NCI-H510A treated with DMSO at 0.1 percent for 48 hours (cell line): ENCODE measurements around the gene GLYR1.

Experiments
- DNase-seq: peaks from one replicate; lab custom pipeline; 2025; lab: John Stamatoyannopoulos, UW

GLYR1 gene

DNA sequence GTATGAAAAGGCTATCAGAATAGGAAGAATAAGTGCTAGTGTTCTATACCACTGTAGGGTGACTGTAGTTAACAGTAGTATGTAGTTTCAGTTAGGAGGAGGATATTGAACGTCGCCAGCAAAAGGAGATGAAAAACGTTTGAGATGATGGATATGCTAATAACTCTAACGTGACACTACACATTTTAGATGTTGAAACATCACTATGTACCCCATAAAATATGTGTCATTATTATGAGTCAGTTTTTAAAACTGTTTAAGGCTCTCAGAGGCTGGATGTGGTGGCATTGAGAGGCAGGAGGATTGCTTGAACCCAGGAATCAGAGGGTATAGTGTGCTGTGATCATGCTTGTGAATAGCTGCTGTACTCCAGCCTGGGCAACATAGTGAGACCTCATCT, 32.0 kb upstream of the GLYR1 start:
- DNase-seq, result no peak

DNA sequence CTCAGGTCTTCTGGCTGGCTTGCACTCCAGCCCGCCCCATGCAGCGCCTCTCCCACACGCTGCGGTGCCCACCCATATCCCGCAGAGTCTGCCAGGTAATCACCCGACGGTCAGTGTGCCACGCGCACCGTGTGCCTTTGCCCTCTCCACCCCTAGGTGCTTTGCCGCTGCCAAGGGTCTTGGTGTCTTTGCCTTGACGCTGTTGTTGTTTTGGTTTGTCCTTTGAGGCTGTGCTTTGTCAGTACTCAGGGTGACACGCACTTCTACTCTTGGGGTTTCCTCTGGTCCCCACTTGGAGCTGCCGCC, 30.2 kb upstream of the GLYR1 start:
- DNase-seq, result no peak

DNA sequence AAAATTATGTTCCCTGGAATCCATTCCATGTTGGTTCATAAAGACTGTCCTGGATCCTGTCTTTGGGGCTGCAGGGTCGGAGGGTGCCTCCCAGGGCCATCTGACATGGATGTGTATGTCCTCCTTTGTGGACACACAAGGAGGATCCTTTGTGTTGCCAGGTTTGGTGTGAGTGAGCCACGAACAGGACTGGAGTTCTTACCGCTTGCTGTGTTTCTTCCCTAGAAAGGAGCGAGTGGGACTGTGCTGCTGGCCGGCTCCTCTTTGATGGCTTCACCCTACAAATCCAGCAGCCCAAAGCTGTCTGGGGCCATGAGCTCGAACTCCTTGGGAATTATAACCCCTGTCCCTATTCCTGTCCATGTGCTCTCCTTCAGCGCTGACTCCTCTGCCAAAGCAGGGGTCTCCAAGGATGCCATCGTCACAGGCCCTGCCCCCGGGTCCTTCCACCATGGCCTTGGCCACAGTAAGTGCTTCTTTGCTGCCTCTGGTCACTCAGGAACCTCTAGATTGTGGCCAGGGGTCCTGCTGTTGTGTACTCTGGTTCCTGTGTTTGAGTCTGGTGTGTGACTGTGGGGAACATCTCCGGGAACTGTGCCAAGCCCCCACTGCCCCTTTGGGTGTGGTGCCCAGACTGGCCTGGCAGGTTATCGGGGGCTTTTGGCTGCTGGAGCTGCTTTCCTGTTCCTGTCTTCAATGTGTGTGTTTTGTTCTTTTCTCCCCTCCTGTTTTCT, 29.7 kb upstream of the GLYR1 start:
- no peak for DNase-seq

DNA sequence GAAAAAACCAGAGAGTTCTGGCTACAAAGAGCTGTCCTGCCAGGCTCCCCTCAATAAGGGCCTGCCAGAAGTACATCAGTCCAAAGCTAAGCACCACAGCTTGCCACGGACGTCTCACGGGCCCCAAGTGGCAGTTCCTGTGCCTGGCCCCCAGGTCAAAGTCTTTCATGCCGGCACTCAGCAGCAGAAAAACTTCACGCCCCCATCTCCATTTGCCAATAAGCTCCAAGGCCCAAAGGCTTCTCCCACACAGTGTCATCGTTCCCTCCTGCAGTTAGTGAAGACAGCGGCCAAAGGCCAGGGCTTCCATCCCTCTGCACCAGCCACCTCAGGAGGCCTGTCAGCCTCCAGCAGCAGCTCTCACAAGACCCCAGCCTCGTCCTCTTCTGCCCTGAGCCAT, 27.6 kb upstream of the GLYR1 start:
- DNase-seq, result no peak

DNA sequence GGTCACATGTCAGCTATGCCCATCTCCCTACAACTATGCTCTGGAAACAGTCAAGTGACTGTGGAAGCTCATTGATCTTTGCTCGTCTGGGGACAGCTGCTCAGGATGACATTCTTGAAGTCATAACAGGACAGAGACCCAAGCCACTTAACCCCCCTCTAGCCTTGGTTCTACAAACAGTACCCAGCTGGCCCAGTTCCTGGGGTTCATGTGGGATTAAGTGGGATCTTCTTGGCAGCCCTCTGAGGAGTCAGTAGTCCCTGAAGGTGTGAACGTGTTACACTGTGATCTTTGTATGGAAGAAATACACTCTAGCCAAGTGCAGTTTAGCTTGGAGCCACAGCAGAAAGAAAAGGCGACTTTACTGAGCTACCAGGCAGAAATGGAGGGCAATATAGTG, 26.0 kb upstream of the GLYR1 start:
- no peak for DNase-seq

DNA sequence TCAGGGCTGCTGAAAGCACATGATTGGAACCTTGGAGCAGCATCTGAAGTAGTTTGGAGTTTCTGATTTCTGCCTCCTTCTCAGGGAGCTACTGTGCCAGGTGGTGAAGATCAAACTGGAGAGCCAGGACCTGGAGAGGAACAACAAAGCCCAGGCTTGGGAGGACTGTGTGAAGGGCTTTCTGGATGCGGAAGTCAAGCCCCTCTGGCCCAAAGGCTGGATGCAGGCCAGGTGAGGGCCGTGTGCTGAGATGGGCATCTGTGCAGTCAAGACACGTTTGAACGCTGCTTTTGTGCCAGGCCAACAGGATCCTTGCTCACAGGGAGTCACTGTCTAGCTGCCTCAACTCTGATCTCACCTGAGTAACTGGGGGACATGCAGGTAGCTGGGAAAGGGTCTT, 24.0 kb upstream of the GLYR1 start:
- DNase-seq, result no peak

DNA sequence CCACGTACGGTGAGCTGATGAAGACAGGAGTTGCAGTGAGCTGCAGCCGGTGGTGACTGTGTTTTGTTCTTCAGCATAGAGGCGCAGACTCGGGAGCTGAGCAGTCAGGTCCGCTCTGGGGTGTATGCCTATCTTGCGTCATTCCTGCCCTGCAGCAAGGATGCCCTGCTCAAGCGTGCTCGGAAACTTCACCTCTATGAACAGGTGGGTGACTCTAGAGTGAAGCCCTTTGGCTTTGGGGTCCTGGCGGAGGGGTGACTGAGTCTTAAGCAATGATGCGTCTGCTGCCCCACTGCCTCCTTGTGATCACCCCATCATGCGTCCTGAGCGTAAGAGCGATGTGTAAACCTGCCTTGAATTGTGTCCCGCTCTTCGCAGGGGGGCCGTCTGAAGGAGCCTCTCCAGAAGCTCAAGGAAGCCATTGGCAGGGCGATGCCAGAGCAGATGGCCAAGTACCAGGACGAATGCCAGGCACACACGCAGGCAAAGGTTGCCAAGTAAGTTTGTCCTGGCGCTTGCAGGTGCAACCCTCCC, 23.1 kb upstream of the GLYR1 start:
- no peak for DNase-seq

DNA sequence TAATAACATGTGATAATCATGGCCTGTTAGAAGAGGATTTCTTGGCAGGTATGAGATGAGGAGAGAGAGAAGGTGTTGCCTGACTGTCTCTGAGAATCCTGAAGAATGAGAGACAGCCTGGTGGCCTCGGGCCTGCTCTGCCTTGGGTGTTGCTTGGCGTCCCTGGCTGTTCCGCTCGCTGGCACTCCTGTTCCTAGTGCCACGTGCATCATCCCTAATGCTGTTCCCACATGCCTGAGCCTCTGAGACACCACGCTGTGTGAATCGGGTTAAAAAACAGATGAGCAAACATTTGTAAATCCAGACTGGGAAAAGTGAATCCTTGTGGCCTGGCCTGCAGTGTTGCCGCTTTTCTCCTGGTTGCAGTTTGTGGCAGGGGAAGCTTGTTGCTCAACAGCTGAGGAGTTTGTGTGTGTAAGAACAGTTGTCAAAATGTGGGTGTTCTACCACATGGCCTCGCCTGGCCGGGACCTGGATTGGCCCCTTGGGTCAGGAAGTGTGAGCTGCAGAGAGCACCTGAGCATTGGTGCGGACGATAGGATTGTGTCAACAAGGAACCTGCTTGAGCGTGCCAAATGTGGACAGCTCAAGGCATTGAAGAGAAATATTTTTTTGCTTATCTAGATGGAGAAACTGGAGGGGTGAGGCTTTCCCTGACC, 22.2 kb upstream of the GLYR1 start:
- DNase-seq, result no peak

DNA sequence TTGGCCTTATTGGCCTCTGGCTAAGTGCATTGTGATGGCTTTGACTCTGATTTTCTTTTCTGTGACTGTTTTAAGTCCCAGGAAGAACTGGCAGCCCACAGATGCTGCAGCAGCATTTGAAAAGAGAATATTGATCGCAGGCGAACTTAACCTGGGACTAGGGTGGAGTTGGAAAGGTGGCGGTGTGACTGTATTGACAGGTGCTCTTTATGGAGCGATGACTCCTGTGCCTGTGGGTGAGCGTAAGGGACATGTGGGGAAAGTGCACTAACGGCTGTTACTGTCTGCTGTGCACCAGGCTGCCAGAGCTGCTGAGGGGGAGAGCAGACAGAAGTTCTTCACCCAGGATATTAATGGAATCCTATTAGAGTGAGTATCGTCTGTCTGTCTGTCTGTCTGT, 21.4 kb upstream of the GLYR1 start:
- DNase-seq, result no peak

DNA sequence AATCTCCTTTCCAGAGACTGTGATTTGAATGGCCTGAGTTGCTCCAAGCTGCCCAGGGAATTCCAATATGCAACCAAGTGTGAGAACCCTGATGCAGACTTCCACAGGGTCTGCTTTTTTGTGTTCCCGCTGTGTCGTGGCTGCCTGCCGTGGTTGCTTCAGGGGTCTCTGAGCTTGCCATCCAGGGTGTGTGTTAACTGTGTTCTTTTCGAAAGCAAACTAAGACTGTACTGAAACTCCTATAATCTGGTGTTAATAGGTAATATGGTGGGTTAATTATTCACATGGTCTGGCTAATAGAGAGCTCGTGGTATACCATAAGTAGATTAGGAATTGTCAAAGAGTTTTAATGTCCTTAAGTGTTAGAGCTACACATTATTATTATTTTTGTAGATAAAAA, 20.9 kb upstream of the GLYR1 start:
- no peak for DNase-seq

DNA sequence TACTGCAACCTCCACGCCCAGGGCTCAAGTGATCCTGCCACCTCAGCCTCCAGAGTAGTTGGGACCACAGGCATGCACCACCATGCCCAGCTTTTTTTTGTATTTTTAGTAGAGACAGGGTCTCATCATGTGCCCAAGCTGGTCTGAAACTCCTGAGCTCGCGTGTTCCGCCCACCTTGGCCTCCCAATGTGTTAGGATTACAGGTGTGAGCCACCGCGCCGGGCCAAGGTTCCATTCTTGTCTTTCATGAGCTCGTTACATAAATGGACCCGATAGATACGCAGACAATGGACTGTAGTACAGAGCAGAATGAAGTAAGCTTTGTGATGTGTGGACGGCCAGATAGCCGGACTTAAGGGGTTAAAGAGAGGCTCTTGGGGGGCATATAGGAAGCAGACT, 19.5 kb upstream of the GLYR1 start:
- no peak for DNase-seq

DNA sequence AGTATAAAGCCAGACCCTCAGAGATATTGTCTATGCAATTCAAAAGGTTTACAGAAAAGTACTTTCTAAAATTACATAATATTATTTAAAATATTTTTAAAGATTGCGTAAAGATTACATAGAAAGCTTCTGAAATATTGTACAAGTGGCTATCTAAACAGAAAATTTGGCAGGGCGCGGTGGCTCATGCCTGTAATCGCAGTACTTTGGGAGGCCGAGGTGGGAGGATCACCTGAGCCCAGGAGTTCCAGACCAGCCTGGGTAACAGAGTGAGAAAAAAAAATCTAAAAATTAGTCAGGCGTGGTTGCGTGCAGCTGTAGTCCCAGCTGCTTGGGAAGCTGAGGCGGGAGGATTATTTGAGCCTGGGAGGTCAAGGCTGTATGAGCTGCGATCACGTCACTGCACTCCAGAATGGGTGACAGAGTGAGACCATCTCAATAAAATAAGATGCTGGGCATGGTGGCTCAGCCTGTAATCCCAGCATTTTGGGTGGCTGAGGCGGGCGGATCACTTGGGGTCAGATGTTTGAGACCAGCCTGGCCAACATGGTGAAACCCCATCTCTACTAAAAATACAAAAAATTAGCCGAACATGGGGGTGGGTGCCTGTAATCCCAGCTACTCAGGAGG, 18.3 kb upstream of the GLYR1 start:
- no peak for DNase-seq

DNA sequence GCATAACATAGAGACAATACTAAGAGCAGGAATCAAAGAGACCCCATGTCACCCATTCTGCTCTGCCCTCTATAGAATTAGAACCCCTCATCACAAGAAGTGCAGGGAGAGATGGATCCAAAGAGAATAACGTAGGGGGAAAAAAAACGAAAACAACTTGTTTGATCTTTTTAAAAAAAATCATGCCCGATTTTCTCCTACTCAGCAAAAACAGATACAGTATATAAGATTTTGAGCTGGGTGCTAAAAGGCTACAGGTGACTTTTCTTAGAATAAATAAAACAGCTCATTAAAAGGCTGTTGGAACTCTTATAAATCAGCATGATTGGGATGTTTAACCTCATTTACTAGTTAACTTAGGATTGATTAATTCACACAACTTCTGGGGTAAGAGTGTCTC, 17.6 kb upstream of the GLYR1 start:
- no peak for DNase-seq

DNA sequence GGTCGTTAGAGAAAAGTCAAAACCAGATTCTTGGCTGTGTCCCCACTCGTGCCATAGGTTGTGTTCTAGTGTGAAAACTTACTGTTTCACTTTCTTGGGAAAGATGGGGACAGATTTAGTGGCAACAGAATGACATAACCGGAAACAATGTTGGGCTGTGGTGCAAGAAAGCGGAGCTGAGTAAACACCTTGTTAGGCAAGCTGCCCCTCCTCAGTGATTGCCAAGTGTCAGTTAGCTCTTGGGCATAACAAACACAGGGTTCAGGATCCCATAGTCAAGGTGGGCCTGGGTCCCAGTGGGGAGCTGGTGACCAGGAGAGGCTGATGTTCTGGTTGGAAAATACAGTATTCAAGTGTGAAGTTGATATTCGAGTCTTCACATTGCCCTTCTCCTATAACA, 15.6 kb upstream of the GLYR1 start:
- no peak for DNase-seq

DNA sequence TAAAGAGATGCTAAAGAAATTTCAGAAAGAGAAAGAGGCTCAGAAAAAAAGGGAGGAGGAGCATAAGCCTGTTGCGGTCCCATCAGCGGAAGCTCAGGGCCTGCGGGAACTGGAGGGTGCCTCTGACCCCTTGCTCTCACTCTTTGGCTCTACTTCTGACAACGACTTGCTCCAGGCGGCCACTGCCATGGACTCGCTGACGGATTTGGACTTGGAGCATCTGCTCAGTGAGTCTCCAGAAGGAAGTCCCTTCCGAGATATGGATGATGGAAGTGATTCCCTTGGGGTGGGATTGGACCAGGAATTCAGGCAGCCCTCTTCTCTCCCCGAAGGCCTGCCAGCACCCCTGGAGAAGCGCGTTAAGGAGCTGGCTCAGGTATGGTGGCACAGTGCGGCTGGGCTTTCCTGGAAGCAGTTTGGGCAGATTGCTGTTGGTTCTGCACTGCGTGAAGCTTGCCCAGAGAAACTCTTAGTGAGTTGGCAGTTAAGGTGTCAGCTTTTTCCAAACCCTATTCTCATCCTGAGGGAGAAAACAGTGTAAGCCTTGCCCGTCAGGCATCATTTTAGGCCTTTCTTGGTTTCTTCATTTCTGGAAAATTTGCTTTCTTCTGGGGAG, 13.7 kb upstream of the GLYR1 start:
- no peak for DNase-seq

DNA sequence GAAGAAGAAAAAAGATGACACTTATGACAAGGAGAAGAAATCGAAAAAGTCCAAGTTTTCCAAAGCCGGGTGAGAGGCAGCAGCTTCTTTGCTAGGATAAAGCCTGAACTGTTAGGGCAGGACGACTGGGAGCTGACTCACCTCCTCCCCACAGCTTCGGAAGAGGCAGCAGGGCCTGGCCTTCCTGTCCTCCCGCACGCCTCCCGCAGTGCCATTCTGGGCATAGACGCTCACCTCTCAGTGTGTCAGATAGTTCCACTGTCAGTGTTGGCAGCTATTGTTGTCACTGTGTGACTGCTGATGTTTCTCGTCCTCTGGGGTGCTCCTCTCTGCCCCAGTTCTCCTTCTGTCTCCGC, 12.8 kb upstream of the GLYR1 start:
- no peak for DNase-seq

DNA sequence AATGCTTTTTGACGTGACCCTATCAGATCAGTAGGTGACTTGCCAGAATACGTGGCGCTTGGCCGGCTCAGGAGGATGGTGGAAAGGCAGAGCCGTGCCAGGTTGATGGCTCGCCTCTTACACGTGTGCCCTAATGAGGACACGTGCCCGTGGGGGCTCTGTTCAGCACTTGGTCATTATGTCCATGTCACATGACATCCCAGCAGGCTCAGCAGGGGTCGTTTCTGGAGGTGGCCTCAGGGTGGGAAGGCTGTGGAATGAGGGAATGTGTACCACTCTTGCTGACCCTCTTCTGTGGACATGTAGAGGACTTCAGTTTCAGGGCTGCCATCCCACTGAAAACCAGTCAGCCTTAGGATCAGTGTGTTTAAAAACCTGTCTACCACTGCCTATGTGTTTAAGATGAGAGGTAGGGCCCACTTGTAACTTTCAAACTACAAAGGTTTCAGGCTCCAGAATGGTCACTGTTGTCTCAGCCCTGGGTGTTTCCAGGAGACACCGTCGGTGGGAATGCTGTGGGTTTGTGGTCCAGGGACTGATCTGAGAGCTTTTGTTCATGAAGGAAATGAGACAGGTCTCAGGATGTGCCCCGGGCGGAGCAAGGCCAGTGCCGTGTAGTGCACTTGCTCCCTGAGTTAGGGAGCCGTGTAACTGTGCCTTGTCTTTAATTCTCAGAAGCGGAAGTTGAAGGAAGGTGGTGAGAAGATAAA, 12.3 kb upstream of the GLYR1 start:
- DNase-seq, result no peak

DNA sequence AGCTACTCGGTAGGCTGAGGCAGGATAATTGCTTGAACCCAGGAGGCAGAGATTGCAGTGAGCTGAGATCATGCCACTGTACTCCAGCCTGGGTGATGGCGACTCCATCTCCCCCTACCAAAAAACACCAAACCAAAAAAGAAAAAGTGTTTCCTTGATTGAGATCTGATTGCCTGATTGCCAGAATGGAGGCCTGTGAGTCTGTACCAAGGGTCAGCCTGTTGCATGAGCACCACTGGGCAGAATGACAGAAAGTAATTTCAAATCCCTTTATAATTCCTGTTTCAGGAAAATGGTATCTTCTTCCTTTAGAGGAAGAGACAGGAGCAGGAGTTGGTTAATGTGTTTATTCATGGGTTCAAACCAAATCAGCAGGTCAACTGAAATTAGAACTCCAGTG, 8.7 kb upstream of the GLYR1 start:
- DNase-seq, result no peak

DNA sequence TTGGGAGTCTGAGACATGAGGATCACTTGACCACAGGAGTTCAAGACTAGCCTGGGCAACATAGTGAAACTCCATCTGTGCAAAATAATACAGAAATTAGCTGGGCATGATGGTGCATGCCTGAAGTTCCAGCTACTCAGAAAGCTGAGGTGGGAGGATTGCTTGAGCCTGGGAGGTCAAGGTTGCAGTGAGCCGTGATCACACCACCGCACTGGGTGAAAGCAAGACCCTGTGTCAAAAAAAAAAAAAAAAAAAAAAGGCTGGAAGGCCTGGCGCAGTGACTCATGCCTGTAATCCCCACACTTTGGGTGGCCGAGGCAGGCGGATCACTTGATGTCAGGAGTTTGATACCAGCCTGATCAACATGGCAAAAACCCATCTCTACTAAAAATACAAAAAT, 8.3 kb upstream of the GLYR1 start:
- DNase-seq, result no peak

DNA sequence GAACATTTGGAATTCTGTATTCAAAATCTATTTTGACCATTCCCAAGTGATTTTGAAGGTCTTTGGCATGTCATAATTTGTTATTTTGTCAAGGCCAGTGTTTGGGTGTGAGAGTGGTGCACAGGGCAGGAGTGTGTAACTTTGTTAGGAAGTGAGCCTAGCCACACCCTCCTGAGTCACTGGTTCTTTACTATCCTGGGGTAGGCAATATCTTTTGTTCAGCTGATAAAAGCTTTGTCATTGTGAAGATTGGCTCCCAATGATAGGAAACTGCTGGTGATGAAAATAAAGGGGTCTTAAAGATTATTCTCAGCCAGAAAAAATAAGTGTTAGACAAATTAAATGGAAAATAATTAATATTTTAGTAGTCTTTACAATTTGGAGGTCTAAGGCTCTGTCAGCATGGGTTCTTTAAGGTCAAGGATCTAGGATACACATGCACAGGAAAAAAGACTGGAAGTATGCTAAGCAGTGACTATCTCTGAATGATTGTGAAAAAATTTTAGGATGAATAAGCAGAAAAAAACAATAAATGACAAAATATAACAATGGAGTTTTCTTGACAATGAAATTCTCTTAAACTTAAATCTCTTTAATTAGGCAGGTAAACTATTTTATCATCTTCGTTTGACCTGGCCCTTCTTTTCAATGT, 5.3 kb upstream of the GLYR1 start:
- DNase-seq, result no peak

DNA sequence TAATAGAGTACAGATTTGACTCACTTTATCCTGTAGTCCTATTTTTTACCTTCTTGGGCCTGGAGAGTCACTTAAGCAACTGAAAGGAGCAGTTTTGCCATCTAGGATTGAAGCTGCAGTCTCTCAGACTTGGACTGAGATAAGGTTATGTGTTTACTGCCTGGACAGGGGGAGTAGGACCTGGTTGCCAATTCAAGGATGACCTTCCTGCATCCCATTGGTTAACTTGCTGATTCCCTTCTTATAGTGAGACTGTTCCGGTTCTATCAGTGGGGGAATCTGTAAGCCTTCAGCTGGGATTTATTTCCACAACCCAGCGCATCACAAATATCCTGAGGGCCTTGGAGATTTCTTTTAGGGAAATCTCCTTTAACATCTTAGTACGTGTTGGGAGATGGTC, 3.1 kb upstream of the GLYR1 start:
- DNase-seq, result no peak
